H1 (cell line): ENCODE measurements around the gene SIT1. TPM values are rescaled to one million over a fixed set of nuclear protein-coding genes. Genes with fewer than 3 reads are reported as not detected.

Experiments used
- EP300 ChIP-seq, 2 experiments: IDR thresholded peaks; 1 replicate in 1 of 2; 2 replicates in 1 of 2; pipeline ENCODE4 v1.6.1; 2011 to 2012; ENCODE audit warnings: low read depth in 2 of 2, low read length in 2 of 2, mild to moderate bottlenecking in 2 of 2, borderline replicate concordance in 1 of 2, inconsistent platforms in 1 of 2, moderate library complexity in 1 of 2
- JUND ChIP-seq: IDR thresholded peaks from 2 replicates; pipeline ENCODE4 v1.6.1; 2011; ENCODE audit warnings: mild to moderate bottlenecking, improper control_type of control experiment, low read length
- KDM1A ChIP-seq: fragments of 200-600, 300-600 bp; sonication (generic); IDR thresholded peaks from 2 replicates; pipeline ENCODE4 v1.7.1; 2016; ENCODE audit warnings: mild to moderate bottlenecking, low read length, borderline replicate concordance
- KDM5A ChIP-seq: fragments of 200-600 bp; IDR thresholded peaks from 2 replicates; pipeline ENCODE4 v1.7.1; 2012; ENCODE audit warnings: mild to moderate bottlenecking, low read length, inconsistent platforms, mixed read lengths
- ZNF274 ChIP-seq: IDR thresholded peaks from 2 replicates; pipeline ENCODE4 v1.7.0; 2012; ENCODE audit warnings: low read length, borderline replicate concordance; ENCODE audit errors: extremely low read depth
- polyA plus RNA-seq, 7 experiments: library from polyadenylated mRNA; depleted of rRNA in 3 of 7; stranded (reverse) in 5 of 7; unstranded in 2 of 7; fragments of >200 nt in 5 of 7; fragments of 200-250 nt in 2 of 7; gene quantifications; 1 replicate in 5 of 7; 2 replicates in 1 of 7; 4 replicates in 1 of 7; pipeline versions ENCODE4 v1.2.1 to v1.2.3, GENCODE V29; 2011 to 2013; ENCODE audit warnings: missing spikeins in 2 of 7, mixed read lengths in 2 of 7
- total RNA-seq: library from RNA; stranded (reverse); fragmentation: NEBNext Ultra II Directional; extraction: Animal tissue kit (Norgen Biotek cat#: 25700); gene quantifications from 2 replicates; pipeline ENCODE4 v1.2.1, GENCODE V29; 2021
- TF ChIP-seq, protein P1 (sequence below): fragments of 300-600 bp; sonication (generic); IDR thresholded peaks from 2 replicates; pipeline ENCODE4 v1.7.1; 2012; ENCODE audit warnings: low read length, moderate library complexity, mild to moderate bottlenecking, inconsistent platforms; ENCODE audit not compliant: insufficient replicate concordance
- TF ChIP-seq, protein P2 (sequence below): IDR thresholded peaks from 2 replicates; pipeline ENCODE4 v1.6.1; 2012; ENCODE audit warnings: low read length, inconsistent platforms

SIT1 gene
- total and polyA plus RNA-seq, 2 of the 8 experiments (the other 6 are each of a cell fraction or from before 2014, with no cell fraction given), result 8.2 to 12.8 TPM

DNA sequence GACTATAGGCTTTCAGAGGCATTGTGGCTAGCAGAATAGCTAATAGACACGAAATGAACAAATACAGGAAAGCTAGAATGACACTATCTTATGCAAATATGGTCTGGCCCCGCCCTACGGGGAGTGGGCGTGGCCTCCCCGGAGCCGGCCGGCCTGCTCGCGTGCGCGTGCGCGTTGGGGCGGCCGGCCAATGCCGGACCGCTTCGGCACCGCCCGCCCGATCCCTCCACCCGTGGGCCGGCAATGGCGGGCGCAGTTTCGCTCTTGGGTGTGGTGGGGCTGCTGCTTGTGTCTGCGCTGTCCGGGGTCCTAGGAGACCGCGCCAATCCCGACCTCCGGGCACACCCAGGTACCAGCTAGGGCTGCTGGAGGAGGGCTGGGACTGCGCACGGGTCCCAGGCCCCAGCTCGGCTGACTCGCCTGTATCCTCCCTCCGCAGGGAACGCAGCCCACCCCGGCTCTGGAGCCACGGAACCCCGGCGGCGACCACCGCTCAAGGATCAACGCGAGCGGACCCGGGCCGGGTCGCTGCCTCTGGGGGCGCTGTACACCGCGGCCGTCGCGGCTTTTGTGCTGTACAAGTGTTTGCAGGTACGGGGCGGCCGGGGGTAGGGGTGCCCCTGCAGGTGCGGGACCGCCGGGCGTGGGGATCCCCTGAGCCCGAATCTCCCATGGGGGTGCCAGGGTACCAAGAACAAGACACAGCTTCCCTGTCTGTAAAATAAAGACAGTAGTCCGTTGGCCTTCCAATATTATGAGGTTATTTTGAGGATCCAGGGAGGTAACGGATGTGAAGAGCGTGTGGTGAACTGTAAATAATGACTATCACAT, 7.6 kb upstream of the SIT1 start, which contains the start of gene CCDC107 (continued):
- TF ChIP-seq, protein P1, sequence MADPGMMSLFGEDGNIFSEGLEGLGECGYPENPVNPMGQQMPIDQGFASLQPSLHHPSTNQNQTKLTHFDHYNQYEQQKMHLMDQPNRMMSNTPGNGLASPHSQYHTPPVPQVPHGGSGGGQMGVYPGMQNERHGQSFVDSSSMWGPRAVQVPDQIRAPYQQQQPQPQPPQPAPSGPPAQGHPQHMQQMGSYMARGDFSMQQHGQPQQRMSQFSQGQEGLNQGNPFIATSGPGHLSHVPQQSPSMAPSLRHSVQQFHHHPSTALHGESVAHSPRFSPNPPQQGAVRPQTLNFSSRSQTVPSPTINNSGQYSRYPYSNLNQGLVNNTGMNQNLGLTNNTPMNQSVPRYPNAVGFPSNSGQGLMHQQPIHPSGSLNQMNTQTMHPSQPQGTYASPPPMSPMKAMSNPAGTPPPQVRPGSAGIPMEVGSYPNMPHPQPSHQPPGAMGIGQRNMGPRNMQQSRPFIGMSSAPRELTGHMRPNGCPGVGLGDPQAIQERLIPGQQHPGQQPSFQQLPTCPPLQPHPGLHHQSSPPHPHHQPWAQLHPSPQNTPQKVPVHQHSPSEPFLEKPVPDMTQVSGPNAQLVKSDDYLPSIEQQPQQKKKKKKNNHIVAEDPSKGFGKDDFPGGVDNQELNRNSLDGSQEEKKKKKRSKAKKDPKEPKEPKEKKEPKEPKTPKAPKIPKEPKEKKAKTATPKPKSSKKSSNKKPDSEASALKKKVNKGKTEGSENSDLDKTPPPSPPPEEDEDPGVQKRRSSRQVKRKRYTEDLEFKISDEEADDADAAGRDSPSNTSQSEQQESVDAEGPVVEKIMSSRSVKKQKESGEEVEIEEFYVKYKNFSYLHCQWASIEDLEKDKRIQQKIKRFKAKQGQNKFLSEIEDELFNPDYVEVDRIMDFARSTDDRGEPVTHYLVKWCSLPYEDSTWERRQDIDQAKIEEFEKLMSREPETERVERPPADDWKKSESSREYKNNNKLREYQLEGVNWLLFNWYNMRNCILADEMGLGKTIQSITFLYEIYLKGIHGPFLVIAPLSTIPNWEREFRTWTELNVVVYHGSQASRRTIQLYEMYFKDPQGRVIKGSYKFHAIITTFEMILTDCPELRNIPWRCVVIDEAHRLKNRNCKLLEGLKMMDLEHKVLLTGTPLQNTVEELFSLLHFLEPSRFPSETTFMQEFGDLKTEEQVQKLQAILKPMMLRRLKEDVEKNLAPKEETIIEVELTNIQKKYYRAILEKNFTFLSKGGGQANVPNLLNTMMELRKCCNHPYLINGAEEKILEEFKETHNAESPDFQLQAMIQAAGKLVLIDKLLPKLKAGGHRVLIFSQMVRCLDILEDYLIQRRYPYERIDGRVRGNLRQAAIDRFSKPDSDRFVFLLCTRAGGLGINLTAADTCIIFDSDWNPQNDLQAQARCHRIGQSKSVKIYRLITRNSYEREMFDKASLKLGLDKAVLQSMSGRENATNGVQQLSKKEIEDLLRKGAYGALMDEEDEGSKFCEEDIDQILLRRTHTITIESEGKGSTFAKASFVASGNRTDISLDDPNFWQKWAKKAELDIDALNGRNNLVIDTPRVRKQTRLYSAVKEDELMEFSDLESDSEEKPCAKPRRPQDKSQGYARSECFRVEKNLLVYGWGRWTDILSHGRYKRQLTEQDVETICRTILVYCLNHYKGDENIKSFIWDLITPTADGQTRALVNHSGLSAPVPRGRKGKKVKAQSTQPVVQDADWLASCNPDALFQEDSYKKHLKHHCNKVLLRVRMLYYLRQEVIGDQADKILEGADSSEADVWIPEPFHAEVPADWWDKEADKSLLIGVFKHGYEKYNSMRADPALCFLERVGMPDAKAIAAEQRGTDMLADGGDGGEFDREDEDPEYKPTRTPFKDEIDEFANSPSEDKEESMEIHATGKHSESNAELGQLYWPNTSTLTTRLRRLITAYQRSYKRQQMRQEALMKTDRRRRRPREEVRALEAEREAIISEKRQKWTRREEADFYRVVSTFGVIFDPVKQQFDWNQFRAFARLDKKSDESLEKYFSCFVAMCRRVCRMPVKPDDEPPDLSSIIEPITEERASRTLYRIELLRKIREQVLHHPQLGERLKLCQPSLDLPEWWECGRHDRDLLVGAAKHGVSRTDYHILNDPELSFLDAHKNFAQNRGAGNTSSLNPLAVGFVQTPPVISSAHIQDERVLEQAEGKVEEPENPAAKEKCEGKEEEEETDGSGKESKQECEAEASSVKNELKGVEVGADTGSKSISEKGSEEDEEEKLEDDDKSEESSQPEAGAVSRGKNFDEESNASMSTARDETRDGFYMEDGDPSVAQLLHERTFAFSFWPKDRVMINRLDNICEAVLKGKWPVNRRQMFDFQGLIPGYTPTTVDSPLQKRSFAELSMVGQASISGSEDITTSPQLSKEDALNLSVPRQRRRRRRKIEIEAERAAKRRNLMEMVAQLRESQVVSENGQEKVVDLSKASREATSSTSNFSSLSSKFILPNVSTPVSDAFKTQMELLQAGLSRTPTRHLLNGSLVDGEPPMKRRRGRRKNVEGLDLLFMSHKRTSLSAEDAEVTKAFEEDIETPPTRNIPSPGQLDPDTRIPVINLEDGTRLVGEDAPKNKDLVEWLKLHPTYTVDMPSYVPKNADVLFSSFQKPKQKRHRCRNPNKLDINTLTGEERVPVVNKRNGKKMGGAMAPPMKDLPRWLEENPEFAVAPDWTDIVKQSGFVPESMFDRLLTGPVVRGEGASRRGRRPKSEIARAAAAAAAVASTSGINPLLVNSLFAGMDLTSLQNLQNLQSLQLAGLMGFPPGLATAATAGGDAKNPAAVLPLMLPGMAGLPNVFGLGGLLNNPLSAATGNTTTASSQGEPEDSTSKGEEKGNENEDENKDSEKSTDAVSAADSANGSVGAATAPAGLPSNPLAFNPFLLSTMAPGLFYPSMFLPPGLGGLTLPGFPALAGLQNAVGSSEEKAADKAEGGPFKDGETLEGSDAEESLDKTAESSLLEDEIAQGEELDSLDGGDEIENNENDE, result no peak
- TF ChIP-seq, protein P2, sequence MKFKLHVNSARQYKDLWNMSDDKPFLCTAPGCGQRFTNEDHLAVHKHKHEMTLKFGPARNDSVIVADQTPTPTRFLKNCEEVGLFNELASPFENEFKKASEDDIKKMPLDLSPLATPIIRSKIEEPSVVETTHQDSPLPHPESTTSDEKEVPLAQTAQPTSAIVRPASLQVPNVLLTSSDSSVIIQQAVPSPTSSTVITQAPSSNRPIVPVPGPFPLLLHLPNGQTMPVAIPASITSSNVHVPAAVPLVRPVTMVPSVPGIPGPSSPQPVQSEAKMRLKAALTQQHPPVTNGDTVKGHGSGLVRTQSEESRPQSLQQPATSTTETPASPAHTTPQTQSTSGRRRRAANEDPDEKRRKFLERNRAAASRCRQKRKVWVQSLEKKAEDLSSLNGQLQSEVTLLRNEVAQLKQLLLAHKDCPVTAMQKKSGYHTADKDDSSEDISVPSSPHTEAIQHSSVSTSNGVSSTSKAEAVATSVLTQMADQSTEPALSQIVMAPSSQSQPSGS, result no peak
- no peak for TF ChIP-seq EP300 (IDR thresholded peaks at IDR 0.05; ENCODE audit: borderline replicate concordance in 1 of 2, low read depth in 2 of 2, low read length in 2 of 2)
- no peak for TF ChIP-seq JUND
- TF ChIP-seq KDM1A, result peak; percentile 37; the same call in 1 of the 2 replicates
- TF ChIP-seq ZNF274, result no peak
- no peak for TF ChIP-seq KDM5A
